Myocyte (in vitro differentiated cells): ENCODE results near the gene UBE2Q2. TPM values are rescaled to one million over a fixed set of nuclear protein-coding genes. Genes with fewer than 3 reads are reported as not detected.
A peak's percentile ranks its signal among the peaks of the same experiment; 100 is the strongest.
"Not testable (repeated sequence)": the region's sequence is repeated elsewhere in the genome, so short reads cannot be mapped to it uniquely, and the experiment has no call there.

Source experiments
- DNase-seq: peaks from one replicate; pipeline ENCODE4 v3.0.0-alpha.2; 2012; ENCODE audit warnings: low read depth
- total RNA-seq: library from RNA; depleted of rRNA; stranded (reverse); fragments of >200 nt; gene quantifications from 2 replicates; pipeline ENCODE4 v1.2.3, GENCODE V29; 2014

The UBE2Q2 gene
- total RNA-seq, 1 donor from 2014 or later = 67.5 TPM

- DNase-seq = no peak
Observed at GRCh38 chr15:75864213-75865059, 21.2 kb downstream of the UBE2Q2 start.

- not testable (repeated sequence) for DNase-seq
Observed at GRCh38 chr15:75866045-75866444, 22.8 kb downstream of the UBE2Q2 start.

GRCh38 chr15:75866916-75867315 is 23.7 kb downstream of the UBE2Q2 start:
- no peak for DNase-seq

GRCh38 chr15:75867449-75867848 is 24.2 kb downstream of the UBE2Q2 start:
- no peak for DNase-seq

GRCh38 chr15:75868019-75868418 is 24.8 kb downstream of the UBE2Q2 start:
- no peak for DNase-seq

- DNase-seq = no peak
Observed at GRCh38 chr15:75869446-75869845, 26.2 kb downstream of the UBE2Q2 start.

- not testable (repeated sequence) for DNase-seq
Observed at GRCh38 chr15:75871589-75871988, 28.3 kb downstream of the UBE2Q2 start.

GRCh38 chr15:75872403-75872990 is 29.2 kb downstream of the UBE2Q2 start:
- no peak for DNase-seq

- no peak for DNase-seq
Observed at GRCh38 chr15:75884041-75884440, 40.8 kb downstream of the UBE2Q2 start.

GRCh38 chr15:75887178-75887577 is 43.9 kb downstream of the UBE2Q2 start:
- DNase-seq = no peak

GRCh38 chr15:75891895-75892294 is 48.6 kb downstream of the UBE2Q2 start:
- DNase-seq = peak; percentile 91

- DNase-seq = no peak
Observed at GRCh38 chr15:75895731-75896130, 52.5 kb downstream of the UBE2Q2 start.

GRCh38 chr15:75900577-75900976 is 57.3 kb downstream of the UBE2Q2 start:
- DNase-seq = no peak

GRCh38 chr15:75902129-75902557 is 58.9 kb downstream of the UBE2Q2 start:
- peak; percentile 75 for DNase-seq

- peak; percentile 91 for DNase-seq
Observed at GRCh38 chr15:75903331-75904239, 60.3 kb downstream of the UBE2Q2 start, which contains the start of gene FBXO22. TSS of gene FBXO22 (plus strand) at chr15:75903878. CDS start at chr15:75903964, 86 bp downstream.

GRCh38 chr15:75905231-75905630 is 62.0 kb downstream of the UBE2Q2 start:
- DNase-seq = no peak

- not testable (repeated sequence) for DNase-seq
Observed at GRCh38 chr15:75910355-75910754, 67.1 kb downstream of the UBE2Q2 start.

GRCh38 chr15:75916978-75917377 is 73.7 kb downstream of the UBE2Q2 start:
- no peak for DNase-seq

GRCh38 chr15:75918135-75918534 is 74.9 kb downstream of the UBE2Q2 start:
- DNase-seq = no peak

GRCh38 chr15:75920079-75920478 is 76.8 kb downstream of the UBE2Q2 start:
- DNase-seq = peak; percentile 82
